PC-9 (cell line): Measurements from ENCODE around the gene DPYD. TPM values are rescaled to one million over a fixed set of nuclear protein-coding genes. Genes with fewer than 3 reads are reported as not detected.
A peak's percentile ranks its signal among the peaks of the same experiment; 100 is the strongest.

ENCODE experiments used
- BruUV-seq: library from RNA; stranded (reverse); fragments of 400-500 nt; replicated peaks from 2 replicates; lab custom pipeline; 2021; lab: Mats Ljungman, UMichigan
- CTCF ChIA-PET: fragments of 300-600 bp; sonication (Branson Sonifier 250); formaldehyde crosslinking; loops from one replicate; lab custom pipeline; 2022; ENCODE audit warnings: antibody characterized with exemption; lab: Charles Lee
- POLR2A ChIA-PET: fragments of 300-600 bp; sonication (Branson Sonifier 250); formaldehyde crosslinking; loops from one replicate; lab custom pipeline; 2022; ENCODE audit warnings: antibody characterized with exemption; ENCODE audit not compliant: unreplicated experiment; lab: Charles Lee
- DNase-seq, 2 experiments: peaks; one replicate each; pipeline versions ENCODE4 v3.0.0 to v3.0.0-alpha.2; 2015 to 2022; ENCODE audit warnings: mixed read lengths in 1 of 2
- H2AFZ ChIP-seq: fragments of 200-600 bp; sonication (generic); 2 replicates; pipeline ENCODE4 v1.8.1; 2017; ENCODE audit warnings: antibody characterized with exemption
- H3F3A ChIP-seq: fragments of 200-600 bp; sonication (generic); 2 replicates; pipeline ENCODE4 v1.8.1; 2017; ENCODE audit warnings: antibody characterized with exemption, mild to moderate bottlenecking, low read depth; ENCODE audit not compliant: insufficient read depth
- H3K27ac ChIP-seq: fragments of 200-600 bp; sonication (generic); 2 replicates; pipeline ENCODE4 v1.6.1; 2016; ENCODE audit warnings: mixed run types
- H3K27me3 ChIP-seq: fragments of 200-600 bp; sonication (generic); 2 replicates; pipeline ENCODE4 v1.6.1; 2016; ENCODE audit warnings: low read depth, mixed run types; ENCODE audit not compliant: insufficient read depth
- H3K36me3 ChIP-seq: fragments of 200-600 bp; sonication (generic); 2 replicates; pipeline ENCODE4 v1.6.1; 2016; ENCODE audit warnings: low read depth, mixed run types
- H3K4me1 ChIP-seq: fragments of 200-600 bp; sonication (generic); replicated peaks from 2 replicates; pipeline ENCODE4 v1.6.1; 2016; ENCODE audit warnings: mixed run types; ENCODE audit not compliant: insufficient read depth
- H3K4me2 ChIP-seq: fragments of 200-600 bp; sonication (generic); 2 replicates; pipeline ENCODE4 v1.6.1; 2017; ENCODE audit warnings: mixed run types
- H3K4me3 ChIP-seq: fragments of 200-600 bp; sonication (generic); 2 replicates; pipeline ENCODE4 v1.6.1; 2016; ENCODE audit warnings: mixed run types
- H3K79me2 ChIP-seq: fragments of 200-600 bp; sonication (generic); 2 replicates; pipeline ENCODE4 v1.6.1; 2017; ENCODE audit warnings: low read depth, mixed run types
- H3K9me2 ChIP-seq: fragments of 200-600 bp; sonication (generic); 2 replicates; pipeline ENCODE4 v1.8.1; 2017; ENCODE audit warnings: mild to moderate bottlenecking; ENCODE audit not compliant: insufficient read depth
- H3K9me3 ChIP-seq: fragments of 200-600 bp; sonication (generic); 2 replicates; pipeline ENCODE4 v1.8.1; 2016; ENCODE audit warnings: low read depth; ENCODE audit not compliant: insufficient read depth
- H4K20me1 ChIP-seq: fragments of 200-600 bp; sonication (generic); 2 replicates; pipeline ENCODE4 v1.8.1; 2017; ENCODE audit not compliant: insufficient read depth
- EZH2 ChIP-seq: fragments of 200-600 bp; sonication (generic); IDR thresholded peaks from 2 replicates; pipeline ENCODE4 v1.8.0; 2017; ENCODE audit warnings: antibody characterized with exemption, low read depth
- intact Hi-C: fragments of 100-400 bp; cut with micrococcal nuclease; formaldehyde crosslinking; loops from one replicate; pipeline ENCODE4 v1.10.0; 2022; ENCODE audit not compliant: unreplicated experiment
- total RNA-seq: library from RNA; stranded (reverse); gene quantifications from 2 replicates; pipeline ENCODE4 v1.2.3, GENCODE V29; 2021
- TF ChIP-seq, protein P1 (sequence below): fragments of 200-600 bp; sonication (generic); conservative IDR thresholded peaks from 2 replicates; pipeline ENCODE4 v1.6.1; 2017; ENCODE audit warnings: mixed run types, antibody characterized with exemption, mild to moderate bottlenecking, moderate library complexity

The DPYD gene
- total RNA-seq, 1 experiment from 2014 or later: 24.1 TPM

- DNase-seq: no peak
- TF ChIP-seq, protein P1, sequence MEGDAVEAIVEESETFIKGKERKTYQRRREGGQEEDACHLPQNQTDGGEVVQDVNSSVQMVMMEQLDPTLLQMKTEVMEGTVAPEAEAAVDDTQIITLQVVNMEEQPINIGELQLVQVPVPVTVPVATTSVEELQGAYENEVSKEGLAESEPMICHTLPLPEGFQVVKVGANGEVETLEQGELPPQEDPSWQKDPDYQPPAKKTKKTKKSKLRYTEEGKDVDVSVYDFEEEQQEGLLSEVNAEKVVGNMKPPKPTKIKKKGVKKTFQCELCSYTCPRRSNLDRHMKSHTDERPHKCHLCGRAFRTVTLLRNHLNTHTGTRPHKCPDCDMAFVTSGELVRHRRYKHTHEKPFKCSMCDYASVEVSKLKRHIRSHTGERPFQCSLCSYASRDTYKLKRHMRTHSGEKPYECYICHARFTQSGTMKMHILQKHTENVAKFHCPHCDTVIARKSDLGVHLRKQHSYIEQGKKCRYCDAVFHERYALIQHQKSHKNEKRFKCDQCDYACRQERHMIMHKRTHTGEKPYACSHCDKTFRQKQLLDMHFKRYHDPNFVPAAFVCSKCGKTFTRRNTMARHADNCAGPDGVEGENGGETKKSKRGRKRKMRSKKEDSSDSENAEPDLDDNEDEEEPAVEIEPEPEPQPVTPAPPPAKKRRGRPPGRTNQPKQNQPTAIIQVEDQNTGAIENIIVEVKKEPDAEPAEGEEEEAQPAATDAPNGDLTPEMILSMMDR: no peak
- no peak for TF ChIP-seq EZH2
- intact Hi-C loops: no loop called here
- Histone ChIP-seq H4K20me1 (no peaks in the 10 kb centered on the region), H3K4me1 (no peaks in the 10 kb centered on the region), H3K9me2 (peaks cover 7% of the 10 kb centered on the region), H3K4me2 (no peak overlapping the region), H3K4me3 (no peak overlapping the region), H3K9me3 (no peaks in the 10 kb centered on the region), H2AFZ (no peak overlapping the region), H3K79me2 (no peaks in the 10 kb centered on the region), H3K27ac (no peak overlapping the region), H3F3A (no peaks in the 10 kb centered on the region), H3K27me3 (no peaks in the 10 kb centered on the region), H3K36me3 (no peaks in the 10 kb centered on the region)
- ChIA-PET POLR2A (no interaction called here), CTCF (no interaction called here)
- no TSS peak for BruUV-seq
These were observed 260.3 kb downstream of the DPYD start for GRCh38 chr1:97660431-97661105.

GRCh38 chr1:97654876-97655585 lies 265.8 kb downstream of the DPYD start:
- ChIA-PET POLR2A (no interaction called here), CTCF (no interaction called here)
- no TSS peak for BruUV-seq
- intact Hi-C loops: no loop called here
- no peak overlapping the region for H3K27ac ChIP-seq
- no peak overlapping the region for H3K4me3 ChIP-seq
- peaks cover 7% of the 10 kb centered on the region for H3K9me2 ChIP-seq
- no peaks in the 10 kb centered on the region for H3K79me2 ChIP-seq
- H3K4me1 ChIP-seq: no peaks in the 10 kb centered on the region
- H2AFZ ChIP-seq: peak overlapping the region; percentile 40; the same call in 1 of the 2 replicates
- H3K4me2 ChIP-seq: no peak overlapping the region
- TF ChIP-seq, protein P1: no peak
- no peak for TF ChIP-seq EZH2
- no peaks in the 10 kb centered on the region for H3K36me3 ChIP-seq
- H3K9me3 ChIP-seq: no peaks in the 10 kb centered on the region
- no peaks in the 10 kb centered on the region for H3F3A ChIP-seq
- no peak for DNase-seq
- H3K27me3 ChIP-seq: no peaks in the 10 kb centered on the region
- no peaks in the 10 kb centered on the region for H4K20me1 ChIP-seq

GRCh38 chr1:97651250-97651649 lies 269.6 kb downstream of the DPYD start:
- no peak overlapping the region; the same call in 1 of the 2 replicates for H2AFZ ChIP-seq
- H3K27me3 ChIP-seq: no peaks in the 10 kb centered on the region
- H3K9me2 ChIP-seq: no peaks in the 10 kb centered on the region
- CTCF ChIA-PET: no interaction called here
- H3K27ac ChIP-seq: no peak overlapping the region
- POLR2A ChIA-PET: no interaction called here
- H3K4me1 ChIP-seq: no peaks in the 10 kb centered on the region
- no peaks in the 10 kb centered on the region for H3F3A ChIP-seq
- no peaks in the 10 kb centered on the region for H3K9me3 ChIP-seq
- intact Hi-C loops: no loop called here
- H4K20me1 ChIP-seq: no peaks in the 10 kb centered on the region
- H3K79me2 ChIP-seq: no peaks in the 10 kb centered on the region
- no peak for DNase-seq
- no peaks in the 10 kb centered on the region for H3K36me3 ChIP-seq
- no peak overlapping the region for H3K4me3 ChIP-seq
- TF ChIP-seq, protein P1: no peak
- TF ChIP-seq EZH2: no peak
- H3K4me2 ChIP-seq: no peak overlapping the region
- no TSS peak for BruUV-seq
